ENCODE results near the gene COG1.
"Not testable (repeated sequence)": the region's sequence is repeated elsewhere in the genome, so short reads cannot be mapped to it uniquely, and the experiment has no call there.

DNA sequence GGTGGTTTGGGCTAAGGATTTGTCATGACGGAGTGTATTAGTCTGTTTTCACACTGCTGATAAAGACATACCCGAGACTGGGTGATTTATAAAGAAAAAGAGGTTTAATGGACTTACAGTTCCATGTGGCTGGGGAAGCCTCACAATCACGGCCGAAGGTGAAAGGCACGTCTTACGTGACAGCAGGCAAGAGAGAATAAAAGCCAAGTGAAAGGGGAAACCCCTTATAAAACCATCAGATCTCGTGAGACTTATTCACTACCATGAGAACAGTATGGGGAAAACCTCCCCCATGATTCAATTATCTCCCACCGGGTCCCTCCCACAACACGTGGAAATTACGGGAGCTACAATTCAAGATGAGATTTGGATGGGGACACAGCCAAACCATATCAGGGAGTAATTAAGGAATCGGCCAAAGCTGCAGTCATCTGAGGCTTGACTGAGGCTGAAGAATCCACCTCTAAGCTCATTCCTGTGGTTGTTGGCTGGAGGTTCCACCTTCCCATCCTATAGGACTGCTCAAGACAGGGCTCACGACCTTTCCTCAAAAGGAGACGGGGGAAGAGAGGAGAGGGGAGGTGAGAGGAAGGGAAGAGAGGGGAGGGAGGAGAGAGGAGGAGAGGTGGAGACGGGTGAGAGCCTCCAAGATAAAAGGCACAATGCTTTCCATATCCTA is 42.1 kb upstream of the COG1 start:
- TF ChIP-seq POLR2A (IDR thresholded peaks at IDR 0.05) = not testable (repeated sequence)
- TF ChIP-seq, protein P1, sequence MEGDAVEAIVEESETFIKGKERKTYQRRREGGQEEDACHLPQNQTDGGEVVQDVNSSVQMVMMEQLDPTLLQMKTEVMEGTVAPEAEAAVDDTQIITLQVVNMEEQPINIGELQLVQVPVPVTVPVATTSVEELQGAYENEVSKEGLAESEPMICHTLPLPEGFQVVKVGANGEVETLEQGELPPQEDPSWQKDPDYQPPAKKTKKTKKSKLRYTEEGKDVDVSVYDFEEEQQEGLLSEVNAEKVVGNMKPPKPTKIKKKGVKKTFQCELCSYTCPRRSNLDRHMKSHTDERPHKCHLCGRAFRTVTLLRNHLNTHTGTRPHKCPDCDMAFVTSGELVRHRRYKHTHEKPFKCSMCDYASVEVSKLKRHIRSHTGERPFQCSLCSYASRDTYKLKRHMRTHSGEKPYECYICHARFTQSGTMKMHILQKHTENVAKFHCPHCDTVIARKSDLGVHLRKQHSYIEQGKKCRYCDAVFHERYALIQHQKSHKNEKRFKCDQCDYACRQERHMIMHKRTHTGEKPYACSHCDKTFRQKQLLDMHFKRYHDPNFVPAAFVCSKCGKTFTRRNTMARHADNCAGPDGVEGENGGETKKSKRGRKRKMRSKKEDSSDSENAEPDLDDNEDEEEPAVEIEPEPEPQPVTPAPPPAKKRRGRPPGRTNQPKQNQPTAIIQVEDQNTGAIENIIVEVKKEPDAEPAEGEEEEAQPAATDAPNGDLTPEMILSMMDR (IDR thresholded peaks at IDR 0.05) = not testable (repeated sequence)

All from esophagus squamous epithelium (tissue), 4 donors.